HG03103 (cell line): Measurements from ENCODE around the gene ZSCAN25.
"Not testable (repeated sequence)": the region's sequence is repeated elsewhere in the genome, so short reads cannot be mapped to it uniquely, and the experiment has no call there.

ENCODE experiments used
- ATAC-seq: cut with Tn5 transposase; IDR thresholded peaks from one replicate; pipeline ENCODE4 v1.9.1; 2021; ENCODE audit warnings: low read depth; ENCODE audit not compliant: unreplicated experiment

Gene ZSCAN25

DNA sequence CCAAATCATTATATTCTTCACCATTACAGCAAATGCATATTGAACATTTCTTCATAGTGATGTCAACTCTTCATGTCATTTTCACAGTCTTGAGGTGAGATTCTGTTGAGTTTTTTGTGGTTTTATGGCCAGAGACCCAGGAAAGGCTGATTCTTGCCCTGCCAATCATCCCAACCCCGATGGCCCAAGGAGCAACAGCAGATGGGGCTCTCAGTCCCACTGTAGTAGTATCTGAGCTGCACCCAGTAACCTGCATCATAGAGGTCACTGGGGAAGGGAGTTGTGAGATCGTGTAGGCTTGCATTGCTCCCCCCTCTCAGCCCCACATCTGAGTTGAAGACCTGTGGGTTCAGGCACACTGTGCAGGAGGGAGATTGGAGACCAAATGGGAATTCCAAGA lies 26.7 kb downstream of the ZSCAN25 start:
- no peak for ATAC-seq

- no peak for ATAC-seq
Observed at GRCh38 chr7:99644431-99644830, 27.7 kb downstream of the ZSCAN25 start.

DNA sequence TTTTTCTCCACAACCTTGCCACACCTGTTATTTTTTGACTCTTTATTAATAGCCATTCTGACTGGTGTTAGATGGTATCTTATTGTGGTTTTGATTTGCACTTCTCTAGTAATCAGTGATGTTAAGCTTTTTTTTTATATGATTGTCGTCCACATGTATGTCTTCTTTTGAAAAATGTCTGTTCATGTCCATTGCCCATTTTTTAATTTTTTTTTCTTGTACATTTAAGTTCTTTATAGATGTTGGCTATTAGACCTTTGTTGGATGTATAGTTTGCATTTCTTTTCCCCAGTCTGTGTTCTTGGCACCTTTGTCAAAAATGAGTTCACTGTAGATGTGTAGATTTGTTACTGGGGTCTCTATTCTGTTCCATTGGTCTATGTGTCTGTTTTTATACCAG lies 28.8 kb downstream of the ZSCAN25 start:
- ATAC-seq = no peak

DNA sequence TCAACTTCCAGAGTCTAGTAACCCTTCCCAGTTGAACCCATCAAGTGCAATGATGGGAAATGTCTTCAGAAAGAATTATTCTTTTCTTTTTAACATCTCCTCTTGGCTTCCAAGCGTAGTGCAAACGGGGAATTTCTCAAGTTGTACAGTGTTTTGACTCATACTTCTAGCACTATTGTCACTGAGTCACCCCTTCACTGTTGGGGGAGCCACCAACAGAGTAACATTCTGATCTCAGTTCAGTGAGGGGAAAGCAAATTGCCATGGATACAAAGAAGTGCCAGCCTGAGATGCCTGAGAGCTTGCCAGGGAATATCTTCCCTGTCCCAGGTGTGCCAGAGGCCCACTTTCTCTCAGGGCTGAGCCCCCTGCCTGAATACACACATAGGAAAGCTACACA lies 32.1 kb downstream of the ZSCAN25 start:
- ATAC-seq = no peak

- ATAC-seq = no peak
Observed at GRCh38 chr7:99651290-99651689, 34.5 kb downstream of the ZSCAN25 start.

- no peak for ATAC-seq
Observed at GRCh38 chr7:99652671-99653070, 35.9 kb downstream of the ZSCAN25 start.

GRCh38 chr7:99653269-99653668 lies 36.5 kb downstream of the ZSCAN25 start:
- ATAC-seq = not testable (repeated sequence)

DNA sequence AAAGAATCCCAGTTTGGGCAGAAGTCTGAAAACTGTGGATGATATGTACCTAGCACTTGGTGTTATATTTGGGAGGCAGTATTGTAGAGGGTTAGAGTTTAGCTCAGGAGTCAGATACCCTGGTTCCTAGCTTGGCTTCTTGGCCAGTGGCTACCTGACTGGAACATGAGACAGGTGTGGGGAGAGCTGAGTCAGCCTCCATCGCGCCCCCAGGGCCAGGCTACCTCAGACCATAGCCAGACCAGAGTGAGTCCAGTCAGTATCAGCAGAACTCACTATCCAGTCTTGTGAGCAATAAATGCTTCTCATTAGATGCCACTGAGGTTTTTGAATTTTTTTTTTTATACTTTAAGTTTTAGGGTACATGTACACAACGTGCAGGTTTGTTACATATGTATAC lies 37.0 kb downstream of the ZSCAN25 start:
- no peak for ATAC-seq

- not testable (repeated sequence) for ATAC-seq
Observed at GRCh38 chr7:99654626-99655025, 37.9 kb downstream of the ZSCAN25 start.

DNA sequence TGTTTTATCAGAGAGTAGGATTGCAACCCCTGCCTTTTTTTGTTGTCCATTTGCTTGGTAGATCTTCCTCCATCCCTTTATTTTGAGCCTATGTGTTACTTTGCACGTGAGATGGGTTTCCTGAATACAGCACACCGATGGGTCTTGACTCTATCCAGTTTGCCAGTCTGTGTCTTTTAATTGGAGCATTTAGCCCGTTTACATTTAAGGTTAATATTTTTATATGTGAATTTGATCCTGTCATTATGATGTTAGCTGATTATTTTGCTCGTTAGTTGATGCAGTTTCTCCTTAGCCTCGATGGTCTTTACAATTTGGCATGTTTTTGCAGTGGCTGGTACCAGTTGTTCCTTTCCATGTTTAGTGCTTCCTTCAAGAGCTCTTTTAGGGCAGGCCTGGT lies 41.1 kb downstream of the ZSCAN25 start:
- not testable (repeated sequence) for ATAC-seq

DNA sequence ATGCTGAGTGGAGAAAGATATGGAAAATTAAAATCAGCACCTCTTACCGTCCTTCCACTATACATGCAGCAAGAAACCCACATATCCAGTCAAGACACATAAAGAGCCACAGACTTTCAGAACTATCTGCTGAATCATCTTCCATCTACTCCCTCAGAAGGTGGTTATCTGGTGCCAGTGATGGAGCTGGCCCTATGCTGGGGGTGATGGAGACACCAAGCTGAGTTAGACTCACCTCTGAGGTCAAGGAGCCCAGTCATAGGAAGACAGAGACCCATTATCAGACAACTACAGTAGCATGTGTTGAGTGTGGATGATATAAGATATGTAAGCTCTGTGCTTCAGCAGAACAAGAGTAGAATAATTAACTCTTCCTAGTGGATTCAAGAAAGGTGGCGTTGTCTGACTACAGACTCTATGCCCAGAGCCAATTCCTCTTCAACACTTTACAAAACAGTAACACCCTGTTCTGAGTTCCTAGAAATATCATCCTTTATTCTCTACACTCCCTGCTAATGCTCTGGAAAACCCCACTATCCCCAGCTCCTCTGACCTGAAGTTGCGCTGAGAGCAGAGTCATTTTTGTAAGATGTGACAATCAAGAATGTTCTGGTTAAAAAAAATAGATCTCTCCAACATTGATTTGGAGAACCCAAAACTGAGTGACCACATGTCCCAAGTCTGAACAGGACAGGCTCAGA lies 48.7 kb downstream of the ZSCAN25 start:
- ATAC-seq = no peak

DNA sequence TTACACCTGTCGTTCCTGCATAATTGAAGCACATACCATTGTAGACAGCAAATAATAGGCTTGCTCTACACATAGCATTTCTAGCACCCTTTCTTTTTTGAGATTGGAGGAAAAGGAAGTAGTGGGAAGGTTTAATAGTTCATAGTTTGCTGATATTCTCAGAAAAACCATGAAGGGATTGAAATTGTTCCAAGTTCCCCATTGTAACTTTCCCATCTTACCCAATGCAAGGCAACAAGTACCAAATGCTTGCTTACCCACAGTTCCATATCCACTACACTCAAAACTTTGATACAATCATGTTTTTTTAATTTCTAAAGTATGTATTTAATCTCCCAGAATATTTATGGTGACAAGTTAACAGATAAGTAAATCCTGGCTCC lies 49.3 kb downstream of the ZSCAN25 start:
- ATAC-seq = no peak

GRCh38 chr7:99667179-99667578 lies 50.4 kb downstream of the ZSCAN25 start:
- no peak for ATAC-seq

DNA sequence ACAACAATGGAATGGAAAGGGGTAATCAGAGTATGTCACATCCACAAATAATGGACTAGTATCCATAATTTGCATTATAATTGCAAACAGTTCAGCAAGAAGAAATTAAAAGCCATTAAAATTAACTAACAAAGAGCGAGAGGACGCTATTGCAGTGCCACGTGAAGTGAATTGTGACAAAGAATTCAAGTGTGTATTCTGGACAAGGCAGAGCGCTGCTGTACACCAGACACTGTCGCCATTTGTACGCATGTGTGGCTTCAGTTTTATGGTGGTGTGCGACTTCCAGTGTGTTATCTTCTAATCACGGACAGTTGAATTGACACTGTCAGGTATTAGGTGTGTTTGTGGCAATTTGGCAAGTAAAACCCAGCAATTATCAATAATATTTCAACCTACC lies 51.8 kb downstream of the ZSCAN25 start:
- no peak for ATAC-seq

GRCh38 chr7:99669782-99670181 lies 53.0 kb downstream of the ZSCAN25 start:
- no peak for ATAC-seq

DNA sequence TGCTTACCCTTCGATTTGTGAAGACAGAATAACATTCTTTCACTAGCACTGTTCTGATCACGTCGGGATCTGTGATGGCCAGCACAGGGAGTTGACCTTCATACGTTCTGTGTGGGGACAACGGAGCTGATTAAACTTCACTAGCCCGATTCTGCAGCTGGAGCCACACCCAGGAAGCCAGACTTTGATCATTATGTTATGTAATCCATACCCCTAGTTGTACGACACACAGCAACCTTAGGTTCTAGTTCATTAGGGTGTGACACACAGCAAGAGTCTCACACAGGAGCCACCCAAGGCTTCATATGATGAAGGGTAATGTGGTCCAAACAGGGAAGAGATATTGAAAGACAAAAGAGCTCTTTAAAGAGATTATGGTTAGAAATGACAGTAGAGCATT lies 55.8 kb downstream of the ZSCAN25 start:
- ATAC-seq = no peak

DNA sequence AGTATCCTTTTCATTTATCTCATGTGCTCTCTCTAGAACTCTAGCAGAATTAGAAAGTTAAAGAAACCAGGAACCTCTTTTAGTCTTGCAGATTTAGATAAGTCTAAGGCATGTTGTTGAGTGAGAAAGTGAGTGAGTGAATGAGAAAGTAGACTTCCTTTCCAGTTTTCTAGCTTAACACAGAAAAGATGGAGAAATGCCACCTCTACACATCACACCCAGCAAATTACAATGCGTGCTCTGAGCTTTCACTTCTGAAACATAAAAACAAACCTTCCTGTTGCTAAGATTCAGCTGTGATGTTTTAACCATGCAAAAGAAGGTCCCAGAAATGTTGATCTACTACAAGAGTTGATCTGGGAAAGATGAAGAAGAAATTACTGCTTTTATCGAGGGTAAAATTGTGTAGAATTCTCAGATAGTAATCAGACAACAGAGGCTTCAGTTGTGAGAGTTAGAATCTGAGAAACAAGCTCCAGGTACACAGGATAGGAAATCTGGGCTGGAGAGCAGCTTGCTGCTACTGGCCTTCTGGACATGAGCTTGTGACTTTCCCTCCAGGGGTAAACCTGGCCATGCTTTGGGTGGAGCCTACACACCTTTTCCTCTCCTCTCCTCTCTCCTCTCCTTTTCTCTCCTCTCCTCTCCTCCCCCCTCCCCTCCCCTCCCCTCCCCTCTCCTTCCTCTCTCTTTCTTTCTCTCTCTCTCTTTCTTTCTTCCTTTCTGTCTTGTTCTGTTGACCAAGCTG lies 58.4 kb downstream of the ZSCAN25 start:
- ATAC-seq = no peak

- ATAC-seq = no peak
Observed at GRCh38 chr7:99677013-99677647, 60.4 kb downstream of the ZSCAN25 start.

- no peak for ATAC-seq
Observed at GRCh38 chr7:99677648-99678045, 60.9 kb downstream of the ZSCAN25 start.

DNA sequence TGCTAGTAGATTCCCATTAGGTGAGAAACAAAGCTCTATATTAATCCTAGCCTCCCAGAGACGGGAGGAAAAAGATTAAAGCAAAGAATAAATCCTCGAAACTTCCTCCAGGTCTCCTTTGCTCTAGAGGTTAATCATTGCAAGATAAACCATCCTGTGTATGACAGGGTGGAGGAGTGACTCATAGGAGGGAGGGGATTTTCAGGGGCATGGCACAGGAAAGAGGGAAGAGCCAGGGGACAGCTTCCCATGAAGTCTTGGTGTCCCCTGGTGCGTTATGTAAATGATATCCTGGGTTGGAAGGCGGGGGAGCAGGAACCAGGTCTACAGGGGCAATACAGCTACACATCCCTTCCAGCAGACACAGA lies 62.3 kb downstream of the ZSCAN25 start:
- ATAC-seq = no peak

GRCh38 chr7:99679400-99680191 lies 62.9 kb downstream of the ZSCAN25 start, which contains the start of gene CYP3A5:
CYP3A5 (minus strand) TSS chr7:99679996; CDS start chr7:99679896, 100 bp downstream.
- no peak for ATAC-seq
